ENCODE data around the gene SDCBP2.

DNA sequence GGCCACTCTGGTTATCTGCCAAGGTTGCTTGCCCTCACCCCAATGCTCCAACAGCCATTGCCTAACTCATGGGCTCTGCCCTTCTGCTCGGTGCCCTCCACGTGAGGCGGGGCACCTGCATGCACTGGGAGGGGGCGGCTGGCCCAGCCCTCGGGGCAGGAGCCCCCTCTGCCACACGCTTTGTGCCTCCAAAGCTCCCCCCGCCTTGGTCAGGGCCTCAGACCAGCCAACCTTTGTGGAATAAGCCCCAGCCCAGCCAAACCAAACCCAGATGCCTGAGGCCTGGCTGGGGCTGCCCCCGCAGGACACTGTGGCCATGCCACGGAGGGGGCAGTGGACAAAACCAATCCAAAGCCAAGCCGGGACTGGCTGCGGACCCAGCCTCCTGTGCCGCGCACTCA lies 21.4 kb downstream of the SDCBP2 start:
- TF ChIP-seq, protein P1, sequence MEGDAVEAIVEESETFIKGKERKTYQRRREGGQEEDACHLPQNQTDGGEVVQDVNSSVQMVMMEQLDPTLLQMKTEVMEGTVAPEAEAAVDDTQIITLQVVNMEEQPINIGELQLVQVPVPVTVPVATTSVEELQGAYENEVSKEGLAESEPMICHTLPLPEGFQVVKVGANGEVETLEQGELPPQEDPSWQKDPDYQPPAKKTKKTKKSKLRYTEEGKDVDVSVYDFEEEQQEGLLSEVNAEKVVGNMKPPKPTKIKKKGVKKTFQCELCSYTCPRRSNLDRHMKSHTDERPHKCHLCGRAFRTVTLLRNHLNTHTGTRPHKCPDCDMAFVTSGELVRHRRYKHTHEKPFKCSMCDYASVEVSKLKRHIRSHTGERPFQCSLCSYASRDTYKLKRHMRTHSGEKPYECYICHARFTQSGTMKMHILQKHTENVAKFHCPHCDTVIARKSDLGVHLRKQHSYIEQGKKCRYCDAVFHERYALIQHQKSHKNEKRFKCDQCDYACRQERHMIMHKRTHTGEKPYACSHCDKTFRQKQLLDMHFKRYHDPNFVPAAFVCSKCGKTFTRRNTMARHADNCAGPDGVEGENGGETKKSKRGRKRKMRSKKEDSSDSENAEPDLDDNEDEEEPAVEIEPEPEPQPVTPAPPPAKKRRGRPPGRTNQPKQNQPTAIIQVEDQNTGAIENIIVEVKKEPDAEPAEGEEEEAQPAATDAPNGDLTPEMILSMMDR (IDR thresholded peaks at IDR 0.05), result no peak
- no peak for TF ChIP-seq POLR2A (IDR thresholded peaks at IDR 0.05)
